ENCODE results near the gene OSMR. TPM values are rescaled to one million over a fixed set of nuclear protein-coding genes. Genes with fewer than 3 reads are reported as not detected.

OSMR gene
- total and polyA plus RNA-seq, 2 experiments from 2014 or later = 1.5 to 2.6 TPM

DNA sequence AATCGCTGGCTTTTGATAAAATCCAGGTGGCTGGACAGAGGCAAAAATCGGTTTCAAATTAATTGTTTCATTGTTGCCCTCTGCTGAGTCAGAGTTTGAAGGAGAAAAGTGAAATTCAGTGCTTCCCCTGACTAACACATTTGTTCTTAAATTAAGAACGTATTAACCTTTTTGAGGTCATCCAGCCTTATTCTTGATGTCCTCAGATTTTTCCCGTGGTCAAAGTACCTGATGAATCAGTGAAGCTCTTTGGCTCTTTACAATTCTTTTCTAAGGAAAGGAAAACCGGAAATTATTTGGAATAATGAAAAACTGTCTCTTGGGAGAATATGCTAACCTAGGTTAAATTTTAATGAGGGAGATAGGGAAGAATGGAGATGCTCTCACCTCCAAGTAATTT lies 21.6 kb downstream of the OSMR start (continued):
- TF ChIP-seq, protein P1, sequence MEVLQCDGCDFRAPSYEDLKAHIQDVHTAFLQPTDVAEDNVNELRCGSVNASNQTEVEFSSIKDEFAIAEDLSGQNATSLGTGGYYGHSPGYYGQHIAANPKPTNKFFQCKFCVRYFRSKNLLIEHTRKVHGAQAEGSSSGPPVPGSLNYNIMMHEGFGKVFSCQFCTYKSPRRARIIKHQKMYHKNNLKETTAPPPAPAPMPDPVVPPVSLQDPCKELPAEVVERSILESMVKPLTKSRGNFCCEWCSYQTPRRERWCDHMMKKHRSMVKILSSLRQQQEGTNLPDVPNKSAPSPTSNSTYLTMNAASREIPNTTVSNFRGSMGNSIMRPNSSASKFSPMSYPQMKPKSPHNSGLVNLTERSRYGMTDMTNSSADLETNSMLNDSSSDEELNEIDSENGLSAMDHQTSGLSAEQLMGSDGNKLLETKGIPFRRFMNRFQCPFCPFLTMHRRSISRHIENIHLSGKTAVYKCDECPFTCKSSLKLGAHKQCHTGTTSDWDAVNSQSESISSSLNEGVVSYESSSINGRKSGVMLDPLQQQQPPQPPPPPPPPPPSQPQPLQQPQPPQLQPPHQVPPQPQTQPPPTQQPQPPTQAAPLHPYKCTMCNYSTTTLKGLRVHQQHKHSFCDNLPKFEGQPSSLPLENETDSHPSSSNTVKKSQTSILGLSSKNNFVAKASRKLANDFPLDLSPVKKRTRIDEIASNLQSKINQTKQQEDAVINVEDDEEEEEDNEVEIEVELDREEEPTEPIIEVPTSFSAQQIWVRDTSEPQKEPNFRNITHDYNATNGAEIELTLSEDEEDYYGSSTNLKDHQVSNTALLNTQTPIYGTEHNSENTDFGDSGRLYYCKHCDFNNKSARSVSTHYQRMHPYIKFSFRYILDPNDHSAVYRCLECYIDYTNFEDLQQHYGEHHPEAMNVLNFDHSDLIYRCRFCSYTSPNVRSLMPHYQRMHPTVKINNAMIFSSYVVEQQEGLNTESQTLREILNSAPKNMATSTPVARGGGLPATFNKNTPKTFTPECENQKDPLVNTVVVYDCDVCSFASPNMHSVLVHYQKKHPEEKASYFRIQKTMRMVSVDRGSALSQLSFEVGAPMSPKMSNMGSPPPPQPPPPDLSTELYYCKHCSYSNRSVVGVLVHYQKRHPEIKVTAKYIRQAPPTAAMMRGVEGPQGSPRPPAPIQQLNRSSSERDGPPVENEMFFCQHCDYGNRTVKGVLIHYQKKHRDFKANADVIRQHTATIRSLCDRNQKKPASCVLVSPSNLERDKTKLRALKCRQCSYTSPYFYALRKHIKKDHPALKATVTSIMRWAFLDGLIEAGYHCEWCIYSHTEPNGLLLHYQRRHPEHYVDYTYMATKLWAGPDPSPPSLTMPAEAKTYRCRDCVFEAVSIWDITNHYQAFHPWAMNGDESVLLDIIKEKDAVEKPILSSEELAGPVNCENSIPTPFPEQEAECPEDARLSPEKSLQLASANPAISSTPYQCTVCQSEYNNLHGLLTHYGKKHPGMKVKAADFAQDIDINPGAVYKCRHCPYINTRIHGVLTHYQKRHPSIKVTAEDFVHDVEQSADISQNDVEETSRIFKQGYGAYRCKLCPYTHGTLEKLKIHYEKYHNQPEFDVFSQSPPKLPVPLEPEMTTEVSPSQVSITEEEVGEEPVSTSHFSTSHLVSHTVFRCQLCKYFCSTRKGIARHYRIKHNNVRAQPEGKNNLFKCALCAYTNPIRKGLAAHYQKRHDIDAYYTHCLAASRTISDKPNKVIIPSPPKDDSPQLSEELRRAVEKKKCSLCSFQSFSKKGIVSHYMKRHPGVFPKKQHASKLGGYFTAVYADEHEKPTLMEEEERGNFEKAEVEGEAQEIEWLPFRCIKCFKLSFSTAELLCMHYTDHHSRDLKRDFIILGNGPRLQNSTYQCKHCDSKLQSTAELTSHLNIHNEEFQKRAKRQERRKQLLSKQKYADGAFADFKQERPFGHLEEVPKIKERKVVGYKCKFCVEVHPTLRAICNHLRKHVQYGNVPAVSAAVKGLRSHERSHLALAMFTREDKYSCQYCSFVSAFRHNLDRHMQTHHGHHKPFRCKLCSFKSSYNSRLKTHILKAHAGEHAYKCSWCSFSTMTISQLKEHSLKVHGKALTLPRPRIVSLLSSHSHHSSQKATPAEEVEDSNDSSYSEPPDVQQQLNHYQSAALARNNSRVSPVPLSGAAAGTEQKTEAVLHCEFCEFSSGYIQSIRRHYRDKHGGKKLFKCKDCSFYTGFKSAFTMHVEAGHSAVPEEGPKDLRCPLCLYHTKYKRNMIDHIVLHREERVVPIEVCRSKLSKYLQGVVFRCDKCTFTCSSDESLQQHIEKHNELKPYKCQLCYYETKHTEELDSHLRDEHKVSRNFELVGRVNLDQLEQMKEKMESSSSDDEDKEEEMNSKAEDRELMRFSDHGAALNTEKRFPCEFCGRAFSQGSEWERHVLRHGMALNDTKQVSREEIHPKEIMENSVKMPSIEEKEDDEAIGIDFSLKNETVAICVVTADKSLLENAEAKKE (CRISPR knock-in tag; IDR thresholded peaks at IDR 0.05) = no peak
- TF ChIP-seq, protein P2, sequence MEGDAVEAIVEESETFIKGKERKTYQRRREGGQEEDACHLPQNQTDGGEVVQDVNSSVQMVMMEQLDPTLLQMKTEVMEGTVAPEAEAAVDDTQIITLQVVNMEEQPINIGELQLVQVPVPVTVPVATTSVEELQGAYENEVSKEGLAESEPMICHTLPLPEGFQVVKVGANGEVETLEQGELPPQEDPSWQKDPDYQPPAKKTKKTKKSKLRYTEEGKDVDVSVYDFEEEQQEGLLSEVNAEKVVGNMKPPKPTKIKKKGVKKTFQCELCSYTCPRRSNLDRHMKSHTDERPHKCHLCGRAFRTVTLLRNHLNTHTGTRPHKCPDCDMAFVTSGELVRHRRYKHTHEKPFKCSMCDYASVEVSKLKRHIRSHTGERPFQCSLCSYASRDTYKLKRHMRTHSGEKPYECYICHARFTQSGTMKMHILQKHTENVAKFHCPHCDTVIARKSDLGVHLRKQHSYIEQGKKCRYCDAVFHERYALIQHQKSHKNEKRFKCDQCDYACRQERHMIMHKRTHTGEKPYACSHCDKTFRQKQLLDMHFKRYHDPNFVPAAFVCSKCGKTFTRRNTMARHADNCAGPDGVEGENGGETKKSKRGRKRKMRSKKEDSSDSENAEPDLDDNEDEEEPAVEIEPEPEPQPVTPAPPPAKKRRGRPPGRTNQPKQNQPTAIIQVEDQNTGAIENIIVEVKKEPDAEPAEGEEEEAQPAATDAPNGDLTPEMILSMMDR (conservative IDR thresholded peaks at IDR 0.05; ENCODE audit: low read depth in 2 of 2) = no peak

DNA sequence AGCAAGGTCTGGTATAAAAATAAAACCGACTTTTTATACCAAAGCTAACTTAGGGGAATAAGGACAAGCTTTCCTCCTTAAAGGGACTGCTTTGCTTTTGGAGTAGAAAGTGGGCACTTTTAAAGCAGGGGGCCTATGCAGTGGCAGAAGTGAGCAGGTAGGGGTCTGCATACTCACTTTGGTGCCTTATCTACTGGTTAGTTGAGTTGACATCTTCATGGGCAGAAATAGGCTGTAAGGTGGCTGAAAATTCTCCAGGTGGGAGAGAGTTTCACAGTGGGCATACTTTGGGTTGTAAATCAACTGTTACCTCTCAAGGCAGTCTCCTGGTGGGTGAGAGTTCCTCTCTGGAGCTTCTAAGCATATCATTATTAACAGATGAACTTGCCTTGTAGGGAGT lies 24.8 kb downstream of the OSMR start:
- Mint-ChIP-seq H3K4me3 (no peak overlapping the region), H3K27ac (peak overlapping the region; percentile 33), H3K27me3 (ENCODE audit: insufficient read depth, low read depth, poor library complexity) (no peaks in the 10 kb centered on the region), H3K4me1 (peaks cover 14% of the 10 kb centered on the region), H3K36me3 (ENCODE audit: low read depth) (no peaks in the 10 kb centered on the region), H3K9me3 (no peaks in the 10 kb centered on the region)
- H3F3A ChIP-seq (replicated peaks; ENCODE audit: low read depth) = no peaks in the 10 kb centered on the region
- H3K9me2 ChIP-seq (ENCODE audit: insufficient read depth) = no peaks in the 10 kb centered on the region
- DNase-seq (ENCODE audit: low spot score) (peak; percentile 11), ATAC-seq (peak; percentile 50)
- no peak overlapping the region for H3K4me2 ChIP-seq
- no peaks in the 10 kb centered on the region for H3K27me3 ChIP-seq (ENCODE audit: insufficient read depth)
- H2AFZ ChIP-seq = 0 out of 2 replicates have a peak overlapping the region, but pooled peaks have one; percentile 47
- peaks cover 12% of the 10 kb centered on the region for H3K4me1 ChIP-seq (ENCODE audit: insufficient read depth)
- H3K36me3 ChIP-seq (ENCODE audit: insufficient read depth) = no peaks in the 10 kb centered on the region
- H3K27ac ChIP-seq (ENCODE audit: low read depth) = no peak overlapping the region
- H3K4me3 ChIP-seq = no peak overlapping the region
- no peaks in the 10 kb centered on the region for H4K20me1 ChIP-seq (replicated peaks; ENCODE audit: insufficient read depth)
- H3K79me2 ChIP-seq (replicated peaks; ENCODE audit: insufficient read depth) = no peaks in the 10 kb centered on the region
- TF ChIP-seq ZNF114 (CRISPR knock-in tag; IDR thresholded peaks at IDR 0.05) (no peak), STAT1 (IDR thresholded peaks at IDR 0.05; ENCODE audit: unreplicated experiment) (no peak), NANOG (IDR thresholded peaks at IDR 0.05; ENCODE audit: borderline replicate concordance) (no peak), EZH2 (IDR thresholded peaks at IDR 0.05; ENCODE audit: low read depth, unreplicated experiment) (no peak)
- TF ChIP-seq, protein P1 (CRISPR knock-in tag; IDR thresholded peaks at IDR 0.05) = no peak

All from GM23338 (cell line).